IPS DF 19.7 (cell line): Measurements from ENCODE around the gene DDX56.

Source experiments
- DNase-seq: peaks from one replicate; pipeline ENCODE4 v3.0.0-alpha.2; 2013; ENCODE audit warnings: low read depth, low spot score

DDX56 gene

DNA sequence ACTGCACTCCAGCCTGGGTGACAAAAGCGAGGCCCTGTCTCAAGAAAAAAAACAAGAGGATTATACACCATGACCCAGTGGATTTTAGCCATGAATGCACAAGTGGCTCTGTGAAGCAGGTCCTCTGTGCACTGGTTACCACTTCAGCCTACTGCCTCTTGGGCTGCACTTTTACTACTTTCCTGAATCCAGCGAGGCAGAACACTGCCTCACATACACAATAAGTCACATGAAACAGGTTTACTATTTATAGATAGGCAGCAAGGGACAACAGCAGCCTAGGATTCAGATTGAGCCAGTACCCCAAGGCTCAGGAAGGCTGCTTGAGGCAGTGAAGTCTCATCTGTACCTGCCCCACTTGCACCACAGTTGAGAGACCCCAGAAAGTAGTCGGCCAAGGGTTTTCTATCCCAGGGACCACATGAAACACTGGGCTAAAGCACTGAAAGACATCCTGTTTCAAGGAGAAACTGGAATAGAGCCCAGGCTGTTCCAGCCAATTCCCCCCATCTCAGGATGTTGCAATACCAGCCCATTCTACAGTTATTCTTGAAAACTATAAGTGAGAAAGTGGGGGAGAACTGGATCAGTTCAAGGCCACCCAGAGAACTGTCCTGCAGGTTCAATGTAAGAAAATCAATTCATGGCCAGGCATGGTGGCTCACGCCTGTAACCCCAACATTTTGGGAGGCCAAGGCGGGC, 22.4 kb upstream of the DDX56 start:
- no peak for DNase-seq

DNA sequence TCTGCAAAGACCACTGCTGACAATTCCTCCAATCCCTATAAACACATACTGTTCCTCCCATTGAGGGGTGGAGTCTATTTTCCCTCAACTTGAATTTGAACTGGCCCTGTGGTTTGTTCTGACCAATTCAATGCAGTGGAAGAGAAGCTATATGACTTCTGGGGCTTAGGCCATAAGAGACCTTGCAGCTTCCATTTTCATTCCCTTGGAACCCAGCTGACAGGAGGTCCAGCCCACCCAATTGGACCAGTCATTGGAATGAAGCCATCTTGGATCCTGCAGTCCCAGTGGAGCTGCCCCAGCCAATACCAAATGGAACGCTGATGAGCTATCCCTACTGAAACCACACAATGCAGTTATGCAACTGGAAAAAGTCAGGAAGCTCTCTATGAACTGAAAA, 17.2 kb upstream of the DDX56 start:
- no peak for DNase-seq

DNA sequence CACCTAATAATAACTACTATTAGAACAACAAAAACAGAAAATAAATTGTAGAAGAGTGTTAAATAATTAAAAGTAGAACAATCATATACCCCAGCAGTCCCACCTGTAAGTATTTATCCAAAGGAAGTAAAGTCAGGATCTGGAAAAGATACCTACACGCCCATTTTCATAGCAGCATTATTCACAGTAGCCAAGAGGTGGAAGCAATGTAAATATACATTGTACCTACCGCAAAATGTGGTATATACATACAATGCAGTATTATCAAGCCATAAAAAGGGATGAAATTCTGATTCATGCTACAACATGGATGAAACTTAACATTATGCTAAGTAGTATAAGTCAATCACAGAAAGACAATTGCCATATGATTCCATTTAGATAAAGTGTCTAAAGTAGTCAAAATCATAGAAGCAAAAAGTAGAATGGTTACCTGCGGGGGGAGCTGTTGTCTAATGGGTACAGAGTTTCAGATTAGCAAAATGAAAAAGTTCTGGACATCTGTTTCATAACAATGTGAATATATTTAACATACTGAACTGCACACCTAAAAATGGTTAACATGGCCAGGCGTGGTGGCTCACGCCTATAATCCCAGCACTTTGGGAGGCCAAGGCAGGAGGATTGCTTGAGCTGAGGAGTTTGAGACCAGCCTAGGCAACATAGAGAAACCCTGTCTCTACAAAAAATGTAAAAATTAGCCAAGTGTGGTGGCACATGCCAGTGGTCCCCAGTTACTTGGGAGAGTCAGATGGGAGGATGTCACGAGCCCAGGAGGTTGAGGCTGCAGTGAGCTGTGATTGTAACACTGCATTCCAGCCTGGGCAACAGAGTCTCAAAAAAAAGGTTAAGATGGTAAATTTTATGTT, 14.4 kb upstream of the DDX56 start:
- DNase-seq = no peak

DNA sequence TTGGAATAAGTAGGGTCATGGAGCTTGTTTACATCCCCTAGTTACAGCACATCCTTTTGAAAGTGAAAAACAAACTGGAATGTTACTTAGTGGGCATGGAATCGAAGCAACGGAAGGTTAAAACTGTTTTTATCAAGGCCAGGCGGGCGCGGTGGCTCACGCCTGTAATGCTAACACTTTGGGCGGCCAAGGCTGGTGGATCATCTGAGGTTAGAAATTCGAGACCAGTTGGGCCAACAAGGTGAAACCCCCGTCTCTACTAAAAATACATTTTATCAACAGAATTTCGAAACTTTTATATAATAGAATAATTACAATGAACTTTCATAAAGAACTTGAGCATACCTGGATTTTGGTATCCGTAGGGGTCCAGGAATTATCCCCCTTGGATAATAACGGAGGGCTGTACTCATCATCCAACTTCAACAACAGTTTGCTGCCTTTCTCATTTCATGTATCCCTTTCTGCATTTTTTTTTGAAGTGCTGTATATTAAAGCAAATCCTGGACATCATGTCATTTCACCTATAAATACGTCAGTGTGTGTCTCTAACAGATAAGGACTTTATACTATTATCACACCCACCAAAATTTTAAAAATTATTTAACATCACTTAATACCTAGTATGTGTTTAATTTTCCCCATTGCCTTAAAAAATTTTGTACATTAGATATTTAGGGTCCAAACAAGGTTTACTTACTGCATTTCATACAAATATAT, 9.6 kb upstream of the DDX56 start:
- DNase-seq = no peak

DNA sequence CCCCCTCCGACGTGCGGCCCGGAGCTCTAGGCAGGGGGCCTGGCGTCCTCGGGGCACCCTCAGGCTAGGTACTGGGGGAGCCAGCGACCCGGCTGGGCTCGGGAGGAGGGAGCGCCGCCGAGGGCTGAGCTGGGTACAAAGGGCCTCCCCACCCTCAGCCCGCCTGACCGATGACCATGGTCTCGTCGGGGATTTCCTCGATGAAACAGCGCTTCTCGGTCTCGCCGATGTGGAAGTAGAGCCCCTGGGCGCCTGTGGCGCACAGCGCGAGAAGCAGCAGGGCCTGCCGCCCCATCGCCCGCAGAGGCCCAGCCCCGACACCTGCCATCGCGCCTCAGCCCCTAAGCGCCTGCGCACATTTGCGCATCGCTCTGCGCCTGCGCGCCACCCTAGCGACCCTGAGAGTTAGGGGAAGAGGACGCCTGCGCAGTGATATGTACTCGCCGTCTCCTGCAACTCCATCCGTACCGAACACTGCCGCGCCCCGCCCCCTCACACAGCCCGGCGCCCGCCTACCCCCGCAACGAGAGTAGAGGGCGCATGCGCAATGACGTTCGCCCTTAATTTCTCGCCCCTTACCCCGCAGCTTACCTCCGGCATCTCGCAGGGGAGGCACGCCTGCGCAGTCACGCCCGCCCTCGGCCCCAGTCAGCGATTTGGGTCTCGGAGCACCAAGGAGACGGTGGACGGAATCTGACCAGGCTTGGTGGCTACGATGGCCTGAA, 8.3 kb upstream of the DDX56 start, which contains the start of gene TMED4:
Gene TMED4, minus strand, starts transcription at position 353 of the 725 bp plus-strand sequence. Its CDS starts 25 bp downstream, at position 328.
- peak; percentile 92 for DNase-seq

DNA sequence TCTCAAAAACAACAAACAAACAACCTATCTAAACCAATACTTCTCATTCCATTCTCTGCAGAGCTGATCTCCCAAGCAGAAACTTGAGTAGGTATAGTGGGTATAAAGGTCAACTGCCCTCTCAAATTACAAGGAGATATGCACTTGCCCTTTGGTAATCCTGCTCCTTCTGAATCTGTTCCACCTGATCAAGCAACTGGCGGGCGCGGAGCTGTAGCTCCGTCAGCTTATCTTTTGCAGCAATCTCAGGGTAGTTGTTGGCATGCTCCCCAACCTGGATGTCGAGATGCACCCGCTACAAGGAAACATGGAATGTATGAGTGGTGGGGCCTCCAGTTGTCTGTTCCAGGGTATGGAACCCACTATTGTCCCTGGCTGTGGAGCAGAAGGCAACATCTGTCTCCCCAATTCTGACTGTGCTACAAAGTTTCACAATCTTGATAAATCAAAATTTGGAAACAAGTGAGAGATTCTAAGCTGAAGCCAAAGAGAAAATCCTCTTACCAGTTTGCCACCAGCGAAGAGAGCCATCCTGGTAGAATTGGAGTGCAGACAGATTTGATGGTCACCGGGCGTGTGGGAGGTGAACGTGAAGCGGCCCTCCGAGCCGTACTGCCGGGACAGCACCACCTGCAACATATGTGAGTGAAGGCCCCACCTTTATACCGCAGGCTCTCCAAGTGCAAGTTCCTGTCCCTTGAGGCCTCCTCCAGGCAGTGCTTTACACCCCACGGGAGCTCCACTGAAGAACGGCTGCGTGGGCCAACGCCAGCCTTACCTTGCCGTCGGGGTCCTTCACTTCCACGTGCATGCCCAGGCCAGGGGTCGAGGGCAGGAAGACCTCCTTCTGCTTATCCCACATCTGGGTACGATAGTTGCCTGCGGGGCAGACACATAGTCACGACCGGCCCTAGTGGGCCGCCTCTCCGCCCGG, 7.5 kb upstream of the DDX56 start:
- DNase-seq = no peak

DNA sequence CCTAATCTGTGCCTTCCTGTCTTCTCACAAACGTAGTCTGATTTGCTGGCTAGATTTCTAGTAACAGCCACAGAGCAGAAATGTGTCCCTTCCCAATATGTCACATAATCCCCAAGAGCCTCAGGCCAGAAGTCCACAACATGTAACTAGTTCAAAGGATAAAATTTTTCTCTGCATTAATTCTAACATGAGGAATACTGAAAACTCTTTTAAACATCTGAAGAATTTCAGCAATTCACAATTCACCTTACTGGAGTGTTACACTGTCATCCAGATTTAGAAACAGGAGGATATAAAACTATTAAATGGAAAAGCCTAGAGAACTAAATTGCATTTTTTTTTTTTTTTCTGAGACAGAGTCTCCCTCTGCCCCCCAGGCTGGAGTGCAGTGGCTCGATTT, 2.5 kb upstream of the DDX56 start:
- no peak for DNase-seq

DNA sequence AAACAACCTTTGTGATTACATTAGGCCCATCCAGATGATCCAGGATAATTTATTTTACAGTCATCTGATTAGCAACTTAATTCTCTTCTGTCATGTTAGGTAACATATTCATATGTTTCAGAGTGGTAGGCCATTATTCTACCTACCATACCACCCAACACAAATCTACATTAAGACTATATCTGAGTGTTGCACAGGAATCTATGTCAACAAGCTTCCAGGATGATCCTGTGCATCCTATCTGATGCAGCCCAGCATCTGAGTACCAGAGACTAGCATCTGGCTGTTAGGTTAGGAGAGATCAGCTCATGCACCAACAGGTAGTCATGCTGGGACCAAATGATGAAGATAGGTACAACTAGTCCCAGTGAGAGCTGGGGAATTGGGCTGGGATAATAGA, 1.3 kb upstream of the DDX56 start:
- DNase-seq = no peak

DNA sequence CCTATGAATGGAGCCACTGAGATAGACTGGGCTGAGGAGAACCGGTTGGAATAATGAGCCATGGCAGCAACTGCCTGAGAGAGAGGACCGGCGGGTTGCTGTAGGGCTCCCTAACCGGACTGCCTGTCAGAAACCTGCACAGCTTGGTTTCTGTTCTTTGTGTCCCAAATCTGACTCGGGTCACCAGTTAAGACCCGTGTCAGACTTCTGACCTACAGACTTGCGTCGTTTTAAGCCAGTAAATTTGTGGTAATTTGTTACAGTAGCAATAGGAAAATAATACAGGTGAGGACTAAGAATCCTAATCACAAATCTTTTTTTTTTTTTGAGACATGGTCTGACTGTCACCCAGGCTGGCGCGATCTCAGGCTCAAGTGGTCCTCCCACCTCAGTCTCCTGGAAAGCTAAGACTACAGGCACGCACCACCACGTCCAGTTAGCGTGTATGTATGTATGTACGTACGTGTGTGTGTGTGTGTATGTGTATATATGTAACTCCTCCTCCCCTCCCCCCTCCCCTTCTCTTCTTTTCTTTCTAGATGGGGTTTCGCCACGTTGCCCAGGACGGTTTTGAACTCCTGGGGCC, 672 bp upstream of the DDX56 start:
- DNase-seq = no peak

DNA sequence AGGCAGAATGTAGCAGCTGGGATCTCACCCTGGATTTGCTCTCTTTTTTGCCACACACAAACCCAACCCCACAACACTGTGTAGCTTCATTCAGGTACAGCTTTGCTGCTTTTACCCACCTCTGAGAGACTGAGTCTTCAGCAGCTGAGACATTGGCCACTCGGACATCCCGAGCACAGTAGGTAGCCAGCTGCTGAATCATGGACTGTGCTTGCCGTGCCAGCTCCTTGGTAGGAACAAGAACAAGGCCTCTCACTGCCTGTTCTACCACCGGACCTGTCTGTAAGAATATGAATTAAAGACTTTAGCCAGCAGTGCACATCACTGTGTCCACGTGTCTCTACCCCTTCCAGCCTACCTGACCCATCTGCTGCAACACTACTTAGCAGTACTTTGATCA, 937 bp downstream of the DDX56 start:
- DNase-seq = no peak

DNA sequence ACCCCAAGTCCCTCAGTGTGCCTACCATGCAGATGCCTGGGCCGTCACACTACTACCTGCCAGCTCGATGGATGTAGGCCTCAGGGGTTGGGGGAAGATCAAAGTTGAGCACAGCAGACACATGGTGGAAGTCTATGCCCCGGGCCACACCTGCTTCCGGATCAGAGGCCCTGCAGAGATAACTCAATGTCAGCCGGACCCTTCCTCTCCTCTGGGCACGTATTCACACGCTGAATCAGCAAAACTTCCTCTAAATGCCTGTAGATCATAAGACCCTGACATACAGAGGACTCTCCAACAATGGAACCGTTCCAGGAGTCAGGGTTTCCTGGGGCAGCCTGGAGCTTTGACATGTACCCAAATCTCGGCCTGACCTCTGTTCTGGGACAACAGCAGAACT, 3.7 kb downstream of the DDX56 start:
- DNase-seq = no peak

DNA sequence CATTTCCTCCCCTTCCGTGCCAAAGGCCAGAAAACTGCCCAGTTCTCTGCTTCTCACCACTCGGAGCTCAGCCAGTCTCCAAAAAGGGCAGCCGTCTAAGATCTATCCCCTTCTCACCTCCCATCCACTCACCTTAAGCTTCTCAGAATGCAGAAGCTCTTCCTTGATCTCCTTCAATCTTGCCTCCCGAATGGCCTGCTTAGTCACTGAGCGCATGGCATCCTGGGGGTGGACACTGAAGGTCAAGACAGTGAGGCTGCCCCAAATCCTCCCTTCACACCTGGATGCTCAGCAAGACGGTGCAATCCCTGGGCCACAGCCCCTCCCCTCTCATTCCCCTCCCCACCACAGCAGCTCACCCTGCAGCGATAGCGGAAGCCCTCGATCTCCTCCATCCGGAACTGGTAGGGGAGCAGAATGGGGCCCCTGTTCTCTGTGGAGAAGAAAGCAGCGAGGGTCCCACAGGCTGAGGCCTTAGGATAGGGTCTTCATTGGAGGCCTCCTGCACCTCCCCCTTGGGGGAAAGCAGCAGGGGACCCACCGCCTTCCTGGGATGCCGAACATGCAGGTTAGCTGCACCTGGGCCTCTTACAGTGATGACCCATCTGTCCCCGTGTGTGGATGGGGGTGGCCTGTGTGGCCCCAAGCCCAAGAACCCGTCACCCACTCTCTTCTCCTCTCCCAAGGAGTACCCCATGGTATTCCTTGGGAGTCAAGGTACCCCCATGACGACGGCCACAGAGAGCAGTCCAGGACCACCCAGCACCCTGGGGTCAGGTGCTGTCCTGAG, 4.7 kb downstream of the DDX56 start:
- DNase-seq = no peak

DNA sequence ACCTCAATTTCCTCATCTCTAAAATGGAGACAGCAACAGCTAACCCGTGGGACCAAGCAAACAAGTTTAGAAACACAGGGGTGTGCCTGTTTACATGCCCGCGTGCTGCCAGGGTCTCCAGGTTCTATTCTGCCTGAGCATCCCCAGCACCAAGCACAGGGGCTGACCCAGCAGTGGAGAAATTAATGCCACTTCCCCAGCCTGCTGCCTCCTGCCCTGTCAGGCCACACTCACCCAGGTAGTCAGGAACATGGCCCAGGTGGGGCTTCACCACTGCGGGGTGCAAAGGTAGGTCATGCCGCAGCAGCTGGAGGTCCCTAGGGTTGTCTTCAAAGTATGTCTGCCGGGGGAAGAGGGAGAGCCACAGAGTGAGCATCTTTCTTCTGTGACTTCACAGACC, 5.8 kb downstream of the DDX56 start:
- no peak for DNase-seq

DNA sequence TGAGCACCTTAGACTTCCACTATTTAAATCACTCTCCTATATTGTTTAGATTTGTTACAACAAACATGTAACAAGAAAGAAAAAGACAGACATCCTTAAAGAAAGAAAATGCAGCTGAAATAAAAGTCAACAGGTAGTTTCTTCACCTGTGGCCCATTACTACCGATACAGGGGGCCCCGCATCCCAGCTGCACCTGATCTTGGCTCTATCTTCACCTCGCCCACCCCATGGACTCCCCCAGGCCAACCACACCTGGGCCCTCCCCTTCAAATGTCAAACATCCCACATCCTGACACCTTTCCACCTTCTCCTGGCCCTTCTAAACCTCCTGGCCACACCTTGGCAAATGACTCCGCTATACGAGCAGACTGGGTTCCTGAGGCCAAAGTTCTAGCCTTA, 7.0 kb downstream of the DDX56 start:
- no peak for DNase-seq

DNA sequence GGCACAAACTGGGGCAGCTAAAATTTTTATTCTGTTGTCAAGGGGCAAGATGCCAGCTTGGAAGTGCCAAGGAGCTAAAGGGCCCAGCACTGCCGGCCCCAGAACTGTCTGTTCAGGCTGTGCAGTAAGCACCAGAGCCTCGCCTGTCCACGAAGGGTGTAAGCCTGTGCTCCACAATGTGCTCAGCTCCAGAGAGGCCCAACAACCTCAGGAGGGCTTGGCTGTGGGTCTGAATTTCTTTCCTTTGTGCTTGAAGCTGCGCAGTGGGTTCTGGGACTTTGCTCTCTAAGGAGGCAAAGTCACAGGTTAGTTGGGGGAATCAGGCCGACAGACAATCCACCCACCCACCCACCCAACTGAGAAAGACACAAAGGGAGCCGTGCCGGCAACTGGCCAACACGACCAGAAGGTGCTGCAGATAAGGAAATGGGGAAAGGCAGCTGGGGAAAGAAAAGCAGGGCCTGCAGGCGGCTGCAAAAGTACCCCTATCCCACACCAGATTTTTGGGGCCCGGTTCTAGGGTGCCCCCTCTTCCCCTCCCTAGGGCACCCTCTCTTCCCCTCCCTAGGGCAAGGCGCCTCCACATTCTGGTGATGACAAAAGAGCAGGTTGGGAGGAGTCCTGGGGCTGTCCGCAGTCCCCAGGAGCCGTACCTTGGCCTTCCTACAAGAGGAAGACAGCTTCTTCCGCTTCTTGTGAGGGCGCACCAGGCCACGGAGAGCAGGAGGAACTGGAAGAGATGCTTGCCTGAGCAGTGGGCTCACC, 7.7 kb downstream of the DDX56 start:
- DNase-seq = no peak

DNA sequence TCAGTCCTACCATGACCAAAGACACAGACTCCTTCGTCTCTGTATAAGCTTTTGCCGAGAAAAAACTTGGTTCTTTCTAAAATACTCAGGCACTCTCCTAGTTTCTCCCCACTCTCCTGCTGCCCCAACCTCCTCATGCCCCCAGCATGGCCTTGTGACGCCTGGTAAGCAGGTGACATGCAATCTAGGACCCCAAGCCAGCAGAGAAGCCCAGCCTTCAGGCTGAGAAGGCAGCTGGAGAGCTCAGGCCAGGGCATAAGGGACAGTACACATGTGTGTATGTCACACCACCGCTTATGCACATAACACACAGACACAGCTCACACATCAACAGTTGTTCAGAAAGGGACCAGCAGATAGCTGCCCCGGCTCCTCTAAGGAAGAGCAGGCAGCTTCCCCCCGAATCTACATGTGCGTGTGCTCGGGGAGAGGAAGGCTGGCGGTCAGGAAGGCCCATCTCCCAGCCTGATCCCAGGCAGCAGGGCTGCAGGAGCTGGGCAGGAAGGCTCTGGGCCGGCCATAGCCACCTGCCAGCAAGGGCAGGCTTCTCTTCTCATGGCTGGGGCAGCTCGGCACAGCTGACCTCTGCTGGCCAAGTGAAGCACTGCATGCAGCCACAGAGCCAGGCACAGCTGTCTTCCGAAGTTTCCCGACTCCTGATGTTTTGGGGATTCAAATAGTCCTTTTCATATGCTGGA, 8.5 kb downstream of the DDX56 start:
- no peak for DNase-seq

DNA sequence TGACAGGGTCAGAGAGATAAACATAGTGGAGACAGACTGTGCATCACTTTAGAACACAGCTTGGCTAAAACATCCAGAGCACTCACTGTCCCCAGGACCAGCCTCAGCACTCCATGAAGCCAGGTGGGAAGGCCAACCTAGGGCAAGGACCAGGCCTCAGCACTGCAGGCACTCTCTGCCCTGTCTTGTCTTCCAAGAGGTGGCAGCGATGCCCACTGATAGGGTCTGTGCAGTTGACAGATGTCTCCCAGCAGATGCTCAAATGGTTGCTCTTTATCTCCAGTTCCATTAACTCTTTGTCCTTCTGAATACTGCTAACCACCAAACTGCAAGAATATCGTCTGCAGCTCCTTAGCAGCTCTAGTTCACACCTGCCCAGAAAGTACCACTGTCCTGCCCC, 9.1 kb downstream of the DDX56 start:
- no peak for DNase-seq

DNA sequence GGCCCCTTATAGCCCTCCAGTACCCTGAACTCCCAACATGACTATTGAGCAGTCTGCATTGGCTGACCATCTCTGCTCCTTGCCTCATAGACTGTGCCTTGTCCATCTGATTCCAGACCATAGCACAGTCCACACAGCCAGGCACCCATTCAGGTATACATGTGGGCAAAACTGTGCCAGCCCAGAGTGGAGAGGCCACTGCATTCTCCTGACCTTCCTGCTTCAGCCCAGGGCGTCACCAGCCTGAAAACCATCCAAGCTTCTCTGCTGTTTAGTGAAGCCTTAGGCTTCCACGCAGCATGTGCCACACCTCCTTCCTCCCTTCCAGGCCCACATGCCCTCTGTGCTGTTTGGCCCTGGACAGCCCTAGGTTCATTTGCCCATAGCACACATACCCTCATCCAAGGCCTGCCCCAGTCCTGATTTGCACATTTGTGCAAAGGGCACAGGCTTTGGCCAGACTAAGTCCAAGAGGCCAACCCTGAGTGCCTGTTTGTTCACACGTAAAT, 10.5 kb downstream of the DDX56 start:
- no peak for DNase-seq
